Stimulated activated CD4-positive, alpha-beta T cell treated with anti-CD3 and anti-CD28 coated beads, Interleukin-4, amount 100 ng/mL, for 24 hours (primary cell): ENCODE data around the gene AMPD2.
"Not testable (repeated sequence)": the region's sequence is repeated elsewhere in the genome, so short reads cannot be mapped to it uniquely, and the experiment has no call there.

ENCODE experiments used
- DNase-seq: peaks from one replicate; pipeline ENCODE4 v3.0.0-alpha.2; 2020

The AMPD2 gene

GRCh38 chr1:109655615-109656519 is 36.2 kb downstream of the AMPD2 start, which contains the start of gene GSTM4:
GSTM4 (plus strand) TSS chr1:109656099; CDS start chr1:109656390, 291 bp downstream.
- DNase-seq = peak; percentile 63

GRCh38 chr1:109657395-109657794 is 37.8 kb downstream of the AMPD2 start:
- no peak for DNase-seq

- DNase-seq = no peak
Measured at GRCh38 chr1:109657970-109658369, 38.3 kb downstream of the AMPD2 start.

DNA sequence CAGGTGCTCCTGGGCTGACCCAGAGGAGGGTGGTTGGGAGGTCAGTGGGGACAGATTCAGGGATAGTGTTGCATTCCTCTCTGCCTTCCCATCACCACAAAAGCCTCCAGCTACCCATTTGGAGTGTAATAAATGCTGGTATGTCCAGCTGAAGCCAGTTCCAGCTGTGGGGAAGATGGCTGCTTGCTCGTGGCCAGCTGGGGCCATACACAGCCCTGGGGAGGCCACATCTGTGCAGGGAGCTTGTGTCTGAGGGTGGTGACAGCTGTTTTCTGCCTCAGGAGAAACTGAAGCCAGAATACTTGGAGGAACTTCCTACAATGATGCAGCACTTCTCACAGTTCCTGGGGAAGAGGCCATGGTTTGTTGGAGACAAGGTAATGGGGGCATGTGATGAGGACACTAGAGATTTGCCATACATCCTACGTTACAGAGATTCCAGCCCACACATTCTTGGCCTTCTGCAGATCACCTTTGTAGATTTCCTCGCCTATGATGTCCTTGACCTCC is 39.0 kb downstream of the AMPD2 start:
- no peak for DNase-seq

DNA sequence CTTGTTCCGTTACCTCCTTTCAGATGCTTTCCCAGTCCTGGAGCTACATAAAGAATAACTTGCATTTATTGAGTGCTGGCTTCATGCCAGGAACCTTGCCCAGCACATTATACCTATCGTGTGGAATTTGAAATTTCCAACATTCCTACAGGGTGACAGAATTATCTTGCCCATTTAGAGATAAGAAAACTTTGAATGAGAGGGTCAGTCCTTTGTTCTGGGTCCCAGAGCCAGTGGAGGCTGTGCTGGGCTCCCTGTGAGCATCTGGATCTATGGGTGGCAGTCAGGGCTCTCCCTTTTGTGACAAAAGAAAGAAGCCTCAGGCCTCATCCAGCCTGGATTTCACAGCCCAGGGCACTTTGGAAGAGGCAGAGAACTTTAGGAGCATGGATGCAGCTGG is 39.5 kb downstream of the AMPD2 start:
- DNase-seq = no peak

- DNase-seq = no peak
Measured at GRCh38 chr1:109659997-109660690, 40.5 kb downstream of the AMPD2 start.

- DNase-seq = not testable (repeated sequence)
Measured at GRCh38 chr1:109660691-109661026, 41.0 kb downstream of the AMPD2 start.

DNA sequence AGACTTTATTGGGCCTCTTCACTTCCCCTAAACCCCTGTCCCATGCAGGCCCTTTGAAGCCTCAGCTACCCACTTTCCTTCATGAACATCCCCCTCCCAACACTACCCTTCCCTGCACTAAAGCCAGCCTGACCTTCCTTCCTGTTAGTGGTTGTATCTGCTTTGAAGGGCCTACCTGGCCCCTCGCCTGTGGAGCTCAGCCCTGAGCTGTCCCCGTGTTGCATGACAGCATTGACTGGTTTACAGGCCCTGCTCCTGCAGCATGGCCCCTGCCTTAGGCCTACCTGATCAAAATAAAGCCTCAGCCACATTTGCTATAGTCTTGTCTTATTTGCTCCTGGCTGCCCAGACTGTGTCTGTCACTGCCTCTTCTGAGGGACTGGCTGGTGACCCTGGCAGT is 41.8 kb downstream of the AMPD2 start:
- no peak for DNase-seq

GRCh38 chr1:109664671-109665070 is 45.0 kb downstream of the AMPD2 start:
- DNase-seq = no peak

- peak; percentile 85 for DNase-seq
Measured at GRCh38 chr1:109667452-109668122, 48.0 kb downstream of the AMPD2 start, which contains the start of gene GSTM2. GSTM2 (plus strand) TSS chr1:109668057; CDS start chr1:109668116, 59 bp downstream.

DNA sequence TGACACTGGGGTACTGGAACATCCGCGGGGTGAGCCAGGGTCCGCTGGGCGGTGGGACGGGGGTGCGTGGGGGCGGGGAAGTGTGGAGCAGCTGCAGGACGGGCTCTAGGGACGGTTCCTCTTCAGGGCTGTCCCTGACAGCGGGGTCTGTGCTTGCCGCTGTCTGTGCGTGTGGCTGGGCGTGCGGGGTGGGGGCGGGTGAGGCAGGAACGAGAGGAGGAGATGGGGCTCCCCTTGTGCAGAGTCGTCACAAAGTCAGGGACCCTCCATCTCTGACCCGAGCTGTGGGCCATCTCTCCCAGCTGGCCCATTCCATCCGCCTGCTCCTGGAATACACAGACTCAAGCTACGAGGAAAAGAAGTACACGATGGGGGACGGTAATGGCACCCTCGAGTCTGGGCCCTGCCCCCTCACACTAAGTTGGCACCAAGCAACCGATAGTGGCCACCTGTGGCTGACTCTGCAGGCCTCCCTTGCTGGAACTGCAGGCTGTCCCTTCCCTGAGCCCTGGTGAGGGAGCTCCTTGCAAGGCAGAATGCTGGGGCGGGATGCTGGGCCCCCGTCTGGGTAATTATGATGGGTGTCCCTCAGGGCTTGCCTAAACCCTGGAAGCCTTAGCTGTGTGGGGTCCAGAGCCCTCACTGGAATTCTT is 48.6 kb downstream of the AMPD2 start:
- DNase-seq = no peak

- no peak for DNase-seq
Measured at GRCh38 chr1:109669246-109669948, 49.8 kb downstream of the AMPD2 start.

DNA sequence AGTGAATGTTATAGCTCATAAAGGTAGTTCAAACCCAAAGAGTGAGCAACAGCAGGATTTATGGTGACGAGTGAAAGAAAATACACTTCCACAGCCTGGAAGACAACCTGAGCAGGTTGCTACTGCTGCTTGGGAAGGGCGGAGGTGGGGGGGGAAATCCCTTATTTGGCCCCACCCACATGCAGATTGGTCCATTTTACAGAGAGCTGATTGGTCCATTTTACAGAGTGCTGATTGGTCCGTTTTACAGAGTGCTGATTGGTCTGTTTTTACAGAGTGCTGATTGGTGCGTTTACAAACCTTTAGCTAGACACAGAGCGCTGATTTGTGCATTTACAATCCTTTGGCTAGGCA is 50.3 kb downstream of the AMPD2 start:
- DNase-seq = not testable (repeated sequence)

- no peak for DNase-seq
Measured at GRCh38 chr1:109671067-109671466, 51.4 kb downstream of the AMPD2 start.

GRCh38 chr1:109673861-109674260 is 54.2 kb downstream of the AMPD2 start:
- DNase-seq = not testable (repeated sequence)

DNA sequence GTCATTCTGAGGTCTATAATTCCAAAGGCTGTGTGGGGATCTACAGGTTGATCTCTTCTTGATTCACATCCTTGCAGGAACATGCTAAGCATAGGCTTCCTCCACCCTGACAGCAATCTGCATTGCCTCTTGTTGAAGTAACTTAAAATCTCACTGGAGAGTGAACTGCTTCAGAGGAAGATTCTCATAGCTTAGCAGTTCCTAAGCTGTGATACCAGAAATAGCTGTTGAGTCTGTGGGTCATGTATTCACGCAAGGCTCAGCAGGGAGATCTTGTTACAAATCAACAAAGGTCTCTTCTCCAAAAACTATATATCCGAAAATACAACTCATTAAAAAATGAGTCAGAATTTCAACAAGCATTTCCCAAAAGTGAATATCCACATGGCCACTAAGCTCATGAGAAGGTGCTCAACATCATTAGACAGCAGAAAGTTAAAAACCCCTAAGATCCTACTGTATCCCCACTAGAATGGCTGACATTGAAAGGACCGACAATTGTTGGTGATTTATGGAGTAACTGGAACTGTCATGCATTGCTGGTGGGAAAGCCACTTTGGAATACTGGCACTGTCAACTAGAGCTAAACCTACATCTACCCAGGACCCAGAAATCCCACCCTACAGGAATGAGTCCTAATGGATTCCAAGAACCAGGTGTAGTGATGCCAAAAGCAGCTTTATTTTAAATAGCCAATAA is 57.2 kb downstream of the AMPD2 start:
- not testable (repeated sequence) for DNase-seq

DNA sequence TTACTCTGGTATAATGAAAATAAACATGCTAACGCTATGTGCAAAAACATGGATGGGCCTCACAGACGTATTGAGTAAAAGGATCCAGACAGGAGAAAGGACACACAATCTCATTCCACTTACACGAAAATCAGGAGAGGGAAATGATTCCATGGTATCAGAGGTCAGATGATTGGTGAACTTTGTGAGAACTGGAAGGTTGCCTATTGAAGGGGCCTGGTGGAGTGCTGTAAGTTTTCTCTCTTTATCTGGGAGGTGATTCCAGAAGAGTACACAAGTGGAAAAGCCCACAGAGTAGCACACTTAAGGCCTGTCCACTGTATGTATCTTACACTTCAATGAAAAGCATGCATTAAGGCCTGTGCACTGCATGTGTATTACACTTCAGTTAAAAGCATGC is 57.8 kb downstream of the AMPD2 start:
- DNase-seq = no peak

DNA sequence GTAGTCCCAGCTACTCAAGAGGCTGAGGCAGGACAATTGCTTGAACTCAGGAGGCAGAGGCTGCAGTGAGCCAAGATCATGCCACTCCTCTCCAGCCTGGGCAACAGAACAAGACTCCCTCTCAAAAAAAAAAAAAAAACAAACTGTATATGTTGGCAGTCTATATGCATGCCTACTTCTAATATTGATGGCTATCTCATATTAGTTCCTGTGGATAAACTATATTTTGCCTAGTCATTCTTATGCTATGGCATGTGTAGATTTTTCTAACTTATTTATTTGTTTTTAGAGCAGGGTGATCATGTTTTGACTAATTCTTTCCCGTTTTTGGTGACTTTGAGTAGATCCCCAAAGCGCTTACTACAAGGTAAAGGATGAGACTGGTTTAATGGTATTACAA is 59.0 kb downstream of the AMPD2 start:
- not testable (repeated sequence) for DNase-seq
